Right lobe of liver (tissue), 4 donors: ENCODE results near the gene LRPAP1.
"Not testable (repeated sequence)": the region's sequence is repeated elsewhere in the genome, so short reads cannot be mapped to it uniquely, and the experiment has no call there.

Experiments used
- POLR2A ChIP-seq: fragments of 450-650 bp; IDR thresholded peaks from one replicate; pipeline ENCODE4 v1.6.1; 2017; ENCODE audit warnings: antibody characterized with exemption, mild to moderate bottlenecking
- TF ChIP-seq, protein P1 (sequence below), 4 donors: fragments of 200-600 bp in 3 of 4; fragments of 450-650 bp in 1 of 4; IDR thresholded peaks; one replicate each; pipeline versions ENCODE4 v1.5.1 to v1.8.0; 2016 to 2022; ENCODE audit warnings: antibody characterized with exemption in 4 of 4, mild to moderate bottlenecking in 2 of 4
- donor health status: DM: no; HTN: no; CAD: no.
- donor health status: DM: no; HTN: no; CAD: no.
- donor health status: DM: no; HTN: yes; CAD: no.

DNA sequence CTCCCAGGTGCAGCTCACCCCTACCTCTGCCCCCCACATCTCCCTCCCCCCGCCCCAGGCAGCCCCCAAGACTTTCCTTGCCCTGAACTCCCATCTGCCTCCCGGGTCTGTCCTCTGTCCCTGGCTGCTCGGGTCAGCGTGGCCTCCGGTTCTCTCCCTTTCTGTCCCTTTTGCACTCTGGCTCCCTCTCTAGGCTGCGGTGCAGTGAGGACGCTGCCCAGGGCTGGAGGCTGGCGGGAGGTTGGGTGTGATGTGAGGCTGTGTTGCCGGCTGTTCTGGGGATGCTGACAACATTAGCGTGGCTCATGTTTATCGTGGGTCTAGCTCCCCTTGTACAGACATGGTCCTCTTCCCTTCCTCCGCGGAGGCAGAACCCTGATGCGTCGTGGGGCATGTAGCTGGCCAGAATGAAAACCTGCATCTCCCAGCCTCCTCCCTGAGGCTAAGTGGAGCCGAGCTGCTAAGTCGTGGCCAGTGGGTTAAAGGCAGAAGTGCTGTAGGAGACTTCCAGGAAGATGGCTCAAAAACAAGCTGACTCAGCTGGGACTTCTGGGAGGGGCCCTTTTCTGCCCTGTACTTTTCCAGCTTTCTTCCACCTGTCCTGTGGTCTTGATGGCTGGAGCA lies 24.1 kb upstream of the LRPAP1 start:
- TF ChIP-seq, protein P1, sequence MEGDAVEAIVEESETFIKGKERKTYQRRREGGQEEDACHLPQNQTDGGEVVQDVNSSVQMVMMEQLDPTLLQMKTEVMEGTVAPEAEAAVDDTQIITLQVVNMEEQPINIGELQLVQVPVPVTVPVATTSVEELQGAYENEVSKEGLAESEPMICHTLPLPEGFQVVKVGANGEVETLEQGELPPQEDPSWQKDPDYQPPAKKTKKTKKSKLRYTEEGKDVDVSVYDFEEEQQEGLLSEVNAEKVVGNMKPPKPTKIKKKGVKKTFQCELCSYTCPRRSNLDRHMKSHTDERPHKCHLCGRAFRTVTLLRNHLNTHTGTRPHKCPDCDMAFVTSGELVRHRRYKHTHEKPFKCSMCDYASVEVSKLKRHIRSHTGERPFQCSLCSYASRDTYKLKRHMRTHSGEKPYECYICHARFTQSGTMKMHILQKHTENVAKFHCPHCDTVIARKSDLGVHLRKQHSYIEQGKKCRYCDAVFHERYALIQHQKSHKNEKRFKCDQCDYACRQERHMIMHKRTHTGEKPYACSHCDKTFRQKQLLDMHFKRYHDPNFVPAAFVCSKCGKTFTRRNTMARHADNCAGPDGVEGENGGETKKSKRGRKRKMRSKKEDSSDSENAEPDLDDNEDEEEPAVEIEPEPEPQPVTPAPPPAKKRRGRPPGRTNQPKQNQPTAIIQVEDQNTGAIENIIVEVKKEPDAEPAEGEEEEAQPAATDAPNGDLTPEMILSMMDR (IDR thresholded peaks at IDR 0.05): not testable (repeated sequence)
- not testable (repeated sequence) for TF ChIP-seq POLR2A
